Esophagus squamous epithelium (tissue), 5 donors: Measurements from ENCODE around the gene STUB1. TPM values are rescaled to one million over a fixed set of nuclear protein-coding genes. Genes with fewer than 3 reads are reported as not detected.

ENCODE experiments used
- DNase-seq: peaks from one replicate; lab custom pipeline; 2025; lab: John Stamatoyannopoulos, UW
- H3K27ac ChIP-seq, 4 donors: fragments of 200-600 bp; sonication (generic); one replicate each; pipeline ENCODE4 v1.5.1; 2016 to 2019; ENCODE audit warnings: mild to moderate bottlenecking in 1 of 4
- H3K27me3 ChIP-seq, 4 donors: fragments of 200-600 bp; sonication (generic); 1 replicate in 3 of 4; 2 replicates in 1 of 4; pipeline versions ENCODE4 v1.5.1 to v1.6.0; 2017 to 2021; ENCODE audit warnings: antibody characterized with exemption in 1 of 4
- H3K36me3 ChIP-seq, 3 donors: fragments of 200-600 bp; sonication (generic); one replicate each; pipeline ENCODE4 v1.5.1; 2016 to 2019
- H3K4me1 ChIP-seq, 3 donors: fragments of 200-600 bp; sonication (generic); one replicate each; pipeline ENCODE4 v1.5.1; 2017 to 2019
- H3K4me3 ChIP-seq, 4 donors: fragments of 200-600 bp; sonication (generic); 1 replicate in 3 of 4; 2 replicates in 1 of 4; pipeline ENCODE4 v1.5.1; 2016 to 2019; ENCODE audit warnings: mild to moderate bottlenecking in 2 of 4, moderate library complexity in 1 of 4
- H3K9me3 ChIP-seq, 3 donors: fragments of 200-600 bp; sonication (generic); one replicate each; pipeline ENCODE4 v1.5.1; 2016 to 2019
- POLR2A ChIP-seq, 4 donors: fragments of 450-650 bp; IDR thresholded peaks; one replicate each; pipeline ENCODE4 v1.6.1; 2017; ENCODE audit warnings: antibody characterized with exemption in 4 of 4, mild to moderate bottlenecking in 4 of 4, moderate library complexity in 3 of 4
- WGBS, 2 donors: methylation state at CpG; one replicate each; pipeline ENCODE4 v1.1.5; 2018; 5-methylcytosine and 5-hydroxymethylcytosine counted together
- intact Hi-C: fragments of 100-400 bp; cut with DNase I; formaldehyde crosslinking; loops from one replicate; pipeline ENCODE4 v1.15.0; 2022
- total RNA-seq, 4 donors: library from RNA; depleted of rRNA; stranded (reverse); fragments of >200 nt; gene quantifications; one replicate each; pipeline ENCODE4 v1.1.0, GENCODE V29; 2016
- TF ChIP-seq, protein P1 (sequence below), 6 experiments: fragments of 450-650 bp in 4 of 6; fragments of 200-600 bp in 2 of 6; sonication (generic) in 2 of 6; IDR thresholded peaks; one replicate each; pipeline ENCODE4 v1.5.1; 2016 to 2019; ENCODE audit warnings: antibody characterized with exemption in 6 of 6, mild to moderate bottlenecking in 4 of 6, moderate library complexity in 4 of 6
- donor health status: DM: yes; HTN: yes; CAD: no.

STUB1 gene
- total RNA-seq, 4 donors from 2014 or later, result 102 to 148 (median 120) TPM

DNA sequence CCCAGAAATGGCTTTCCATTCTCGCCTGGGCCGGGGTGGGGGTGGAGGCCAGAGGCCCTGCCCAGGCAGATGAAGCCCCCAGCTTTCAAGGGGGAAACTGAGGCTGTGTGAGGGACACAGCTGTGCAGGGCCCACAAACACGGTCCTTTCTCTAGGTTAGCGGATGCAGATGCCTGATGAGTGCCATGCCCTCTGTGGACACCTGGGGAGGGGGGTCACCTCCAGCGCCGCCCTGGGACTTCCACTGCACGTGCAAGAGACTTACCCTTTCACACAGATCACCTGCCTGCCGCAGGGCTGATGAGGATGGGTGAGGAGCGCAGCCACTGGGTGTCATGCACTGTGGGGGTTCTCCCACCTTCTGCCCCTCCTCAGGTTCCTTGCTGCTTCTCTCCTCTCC is 38.2 kb downstream of the STUB1 start:
- H3K4me3 ChIP-seq, result no peak overlapping the region
- H3K36me3 ChIP-seq, result no peaks in the 10 kb centered on the region
- H3K27ac ChIP-seq, result no peak overlapping the region
- H3K27me3 ChIP-seq, result peaks cover 0 to 41% (median 6%) of the 10 kb centered on the region in 4 donors
- H3K4me1 ChIP-seq, result peaks cover 34 to 69% (median 40%) of the 10 kb centered on the region in 3 donors
- WGBS, 2 donors, result 86 to 100% methylated on average over 2 to 6 of the region's 9 CpGs
- TF ChIP-seq, protein P1, sequence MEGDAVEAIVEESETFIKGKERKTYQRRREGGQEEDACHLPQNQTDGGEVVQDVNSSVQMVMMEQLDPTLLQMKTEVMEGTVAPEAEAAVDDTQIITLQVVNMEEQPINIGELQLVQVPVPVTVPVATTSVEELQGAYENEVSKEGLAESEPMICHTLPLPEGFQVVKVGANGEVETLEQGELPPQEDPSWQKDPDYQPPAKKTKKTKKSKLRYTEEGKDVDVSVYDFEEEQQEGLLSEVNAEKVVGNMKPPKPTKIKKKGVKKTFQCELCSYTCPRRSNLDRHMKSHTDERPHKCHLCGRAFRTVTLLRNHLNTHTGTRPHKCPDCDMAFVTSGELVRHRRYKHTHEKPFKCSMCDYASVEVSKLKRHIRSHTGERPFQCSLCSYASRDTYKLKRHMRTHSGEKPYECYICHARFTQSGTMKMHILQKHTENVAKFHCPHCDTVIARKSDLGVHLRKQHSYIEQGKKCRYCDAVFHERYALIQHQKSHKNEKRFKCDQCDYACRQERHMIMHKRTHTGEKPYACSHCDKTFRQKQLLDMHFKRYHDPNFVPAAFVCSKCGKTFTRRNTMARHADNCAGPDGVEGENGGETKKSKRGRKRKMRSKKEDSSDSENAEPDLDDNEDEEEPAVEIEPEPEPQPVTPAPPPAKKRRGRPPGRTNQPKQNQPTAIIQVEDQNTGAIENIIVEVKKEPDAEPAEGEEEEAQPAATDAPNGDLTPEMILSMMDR (IDR thresholded peaks at IDR 0.05), result no peak
- no peak for TF ChIP-seq POLR2A (IDR thresholded peaks at IDR 0.05)
- intact Hi-C loops, result no loop called here
- H3K9me3 ChIP-seq, result no peaks in the 10 kb centered on the region
- DNase-seq, result no peak

DNA sequence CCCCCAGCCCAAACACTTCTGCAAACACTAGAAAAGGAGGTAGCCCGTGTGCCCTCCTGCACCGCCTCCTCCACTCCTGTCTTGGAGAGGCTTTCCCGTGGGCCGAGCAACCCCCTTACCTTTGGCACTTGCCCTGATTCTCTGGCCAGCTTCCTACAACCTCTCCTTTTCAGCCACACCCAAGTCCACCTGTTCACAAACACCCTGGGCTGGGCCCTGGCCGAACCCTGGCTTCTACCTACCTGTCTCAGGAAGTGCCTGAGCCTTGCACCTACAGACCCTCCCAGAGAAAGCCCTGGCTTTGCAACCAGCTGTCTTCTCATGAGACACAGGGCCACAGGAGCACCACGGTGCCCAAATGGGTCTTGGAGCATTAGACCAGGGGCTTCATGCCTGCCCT is 38.7 kb downstream of the STUB1 start:
- intact Hi-C loops, result no loop called here
- TF ChIP-seq, protein P1 (IDR thresholded peaks at IDR 0.05), result no peak
- TF ChIP-seq POLR2A (IDR thresholded peaks at IDR 0.05), result no peak
- H3K27me3 ChIP-seq, result peaks cover 0 to 41% (median 6%) of the 10 kb centered on the region in 4 donors

DNA sequence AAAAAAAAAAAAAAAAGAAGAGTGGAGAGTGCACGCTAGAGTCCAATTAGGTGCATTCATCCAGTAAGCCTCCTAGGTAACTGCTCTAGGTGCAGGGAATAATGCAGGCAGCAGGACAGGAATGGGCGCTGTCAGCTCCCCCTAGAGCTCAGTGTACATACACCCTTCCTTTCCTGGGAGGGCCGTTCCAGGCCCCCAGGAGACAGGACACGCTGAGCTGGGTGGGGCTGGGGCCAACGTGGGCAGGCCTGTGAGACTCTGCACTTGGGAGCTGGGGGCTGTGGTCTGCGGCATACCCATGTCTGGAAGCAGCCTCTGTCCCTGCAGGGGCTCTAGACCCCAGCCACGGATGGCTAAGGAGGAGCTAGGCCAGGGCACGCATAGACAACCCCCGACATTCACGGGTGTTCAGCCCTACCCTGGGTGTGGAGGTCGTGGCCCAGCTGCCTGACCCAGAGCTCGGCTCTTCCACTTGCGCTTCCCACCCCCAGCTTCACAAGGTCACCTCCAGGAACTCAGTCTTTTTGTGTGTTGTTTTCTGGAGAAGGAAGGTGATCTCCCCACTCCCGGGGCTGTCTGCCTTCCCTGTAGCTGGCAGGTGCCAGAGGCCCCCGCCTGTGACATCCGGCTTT is 39.7 kb downstream of the STUB1 start:
- intact Hi-C loops, result no loop called here
- 8 to 27% methylated on average over 4 to 15 of the region's 16 CpGs for WGBS, 2 donors
- Histone ChIP-seq H3K4me3 (peak overlapping the region; percentile 59 to 87 (median 72)), H3K36me3 (no peaks in the 10 kb centered on the region), H3K4me1 (peaks cover 27 to 60% (median 34%) of the 10 kb centered on the region in 3 donors), H3K27ac (peak overlapping the region; percentile 78 to 90 (median 84)), H3K27me3 (peaks cover 0 to 36% (median 6%) of the 10 kb centered on the region in 4 donors), H3K9me3 (no peaks in the 10 kb centered on the region)
- no peak for DNase-seq
- TF ChIP-seq, protein P1 (IDR thresholded peaks at IDR 0.05), result no peak
- no peak for TF ChIP-seq POLR2A (IDR thresholded peaks at IDR 0.05)

More for the DNA sequence above, 38.7 kb downstream of the STUB1 start:
- H3K36me3 ChIP-seq, result no peaks in the 10 kb centered on the region
- H3K4me3 ChIP-seq, result no peak overlapping the region
- peaks cover 34 to 69% (median 40%) of the 10 kb centered on the region in 3 donors for H3K4me1 ChIP-seq
- no peak for DNase-seq
- WGBS, 2 donors, result 61 to 72% methylated on average over 4 to 5 of the region's 6 CpGs
- no peak overlapping the region for H3K27ac ChIP-seq
- no peaks in the 10 kb centered on the region for H3K9me3 ChIP-seq

DNA sequence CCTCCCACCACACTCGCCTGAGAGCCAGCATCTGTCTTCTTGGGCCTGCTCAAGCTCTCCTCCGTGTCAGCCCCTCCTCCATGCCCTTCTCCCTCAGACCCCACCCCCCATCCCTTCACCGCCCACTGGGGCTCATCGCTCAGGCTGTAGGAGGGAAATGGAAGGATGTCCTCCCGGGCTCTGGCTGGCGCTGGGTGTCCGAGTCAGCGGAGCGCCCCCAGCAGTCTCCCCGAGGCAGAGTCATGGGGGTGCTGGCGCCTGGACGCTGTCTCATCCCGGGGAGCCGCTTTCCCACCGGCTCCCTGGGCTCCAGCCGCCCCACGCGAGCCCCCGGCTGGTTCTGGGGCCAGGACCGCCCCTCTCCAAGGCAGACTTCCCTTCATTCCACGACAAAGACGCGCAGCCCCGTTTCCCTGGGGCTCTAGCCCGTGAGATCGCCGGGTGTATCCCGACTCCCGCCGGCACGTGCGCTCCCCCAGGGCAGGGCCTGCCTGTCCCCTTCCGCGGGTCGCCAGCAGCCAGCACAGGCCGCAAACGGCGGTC is 40.3 kb downstream of the STUB1 start:
- intact Hi-C loops, result no loop called here
- Histone ChIP-seq H3K4me3 (peak overlapping the region; percentile 59 to 87 (median 72)), H3K27me3 (peaks cover 0 to 38% (median 6%) of the 10 kb centered on the region in 4 donors), H3K4me1 (peaks cover 27 to 55% (median 30%) of the 10 kb centered on the region in 3 donors), H3K27ac (peak overlapping the region; percentile 78 to 90 (median 84)), H3K9me3 (no peaks in the 10 kb centered on the region), H3K36me3 (no peaks in the 10 kb centered on the region)
- DNase-seq, result no peak
- 0% methylated on average over 2 of the region's 38 CpGs for WGBS, 2 donors
- TF ChIP-seq, protein P1 (IDR thresholded peaks at IDR 0.05), result no peak
- TF ChIP-seq POLR2A (IDR thresholded peaks at IDR 0.05), result no peak
